ENCODE data around the gene SLC38A2. TPM values are rescaled to one million over a fixed set of nuclear protein-coding genes. Genes with fewer than 3 reads are reported as not detected.

Gene SLC38A2
- total RNA-seq, 4 donors from 2014 or later = 242 to 468 (median 286) TPM

- Histone ChIP-seq H3K27me3 (no peaks in the 10 kb centered on the region), H3K4me1 (peaks cover 5 to 92% (median 57%) of the 10 kb centered on the region in 3 donors), H3K27ac (no peak overlapping the region), H3K4me3 (peak overlapping the region in 1 of 4 donors; percentile 30), H3K9me3 (no peaks in the 10 kb centered on the region), H3K36me3 (peaks cover 47 to 81% (median 60%) of the 10 kb centered on the region in 3 donors)
- intact Hi-C loops (cut with DNase I) = no loop called here
- no peak for TF ChIP-seq CTCF (IDR thresholded peaks at IDR 0.05)
- TF ChIP-seq POLR2A (IDR thresholded peaks at IDR 0.05) = no peak
- no peak for DNase-seq
- WGBS, 2 donors = 63 to 76% methylated on average over 2 of the region's 2 CpGs
These were observed 11.5 kb downstream of the SLC38A2 start for GRCh38 chr12:46360908-46361666.

- DNase-seq = no peak
- no peaks in the 10 kb centered on the region for H3K9me3 ChIP-seq
- H3K27ac ChIP-seq = peak overlapping the region in 1 of 4 donors; percentile 7
- peaks cover 3 to 85% (median 53%) of the 10 kb centered on the region in 3 donors for H3K4me1 ChIP-seq
- H3K4me3 ChIP-seq = peak overlapping the region in 1 of 4 donors; percentile 2
- intact Hi-C loops (cut with DNase I) = no loop called here
- H3K27me3 ChIP-seq = no peaks in the 10 kb centered on the region
- WGBS, 2 donors = 72 to 74% methylated on average over 1 of the region's 1 CpG
- TF ChIP-seq CTCF (IDR thresholded peaks at IDR 0.05) (no peak), POLR2A (IDR thresholded peaks at IDR 0.05) (no peak)
- peaks cover 42 to 73% (median 56%) of the 10 kb centered on the region in 3 donors for H3K36me3 ChIP-seq
These were observed 12.2 kb downstream of the SLC38A2 start for GRCh38 chr12:46360370-46360769.

- no peak for TF ChIP-seq POLR2A (IDR thresholded peaks at IDR 0.05)
- no peak for TF ChIP-seq CTCF (IDR thresholded peaks at IDR 0.05)
- Histone ChIP-seq H3K9me3 (no peaks in the 10 kb centered on the region), H3K27ac (peak overlapping the region in 2 of 4 donors; percentile 7 to 19), H3K4me3 (peak overlapping the region in 1 of 4 donors; percentile 2), H3K27me3 (no peaks in the 10 kb centered on the region), H3K36me3 (peaks cover 42 to 68% (median 53%) of the 10 kb centered on the region in 3 donors), H3K4me1 (peaks cover 0 to 79% (median 48%) of the 10 kb centered on the region in 3 donors)
- intact Hi-C loops (cut with DNase I) = loop anchor here (10.0 kb wide), 1 partner anchor 235 kb away; no protein-coding TSS in a partner anchor
- DNase-seq = no peak
- WGBS, 2 donors = 73 to 76% methylated on average over 4 of the region's 4 CpGs
These were observed 12.8 kb downstream of the SLC38A2 start for GRCh38 chr12:46359667-46360280.

- intact Hi-C loops (cut with DNase I) = loop anchor here (10.0 kb wide), 1 partner anchor 234 kb away; no protein-coding TSS in a partner anchor
- no peaks in the 10 kb centered on the region for H3K27me3 ChIP-seq
- TF ChIP-seq POLR2A (IDR thresholded peaks at IDR 0.05) (no peak), CTCF (IDR thresholded peaks at IDR 0.05) (no peak)
- H3K4me3 ChIP-seq = no peak overlapping the region
- DNase-seq = no peak
- peaks cover 37 to 60% (median 45%) of the 10 kb centered on the region in 3 donors for H3K36me3 ChIP-seq
- WGBS, 2 donors = 71 to 80% methylated on average over 7 of the region's 7 CpGs
- H3K27ac ChIP-seq = no peak overlapping the region
- peaks cover 0 to 71% (median 43%) of the 10 kb centered on the region in 3 donors for H3K4me1 ChIP-seq
- no peaks in the 10 kb centered on the region for H3K9me3 ChIP-seq
These were observed 13.5 kb downstream of the SLC38A2 start for GRCh38 chr12:46358791-46359666.

Measured in esophagus squamous epithelium (tissue), 5 donors.